ENCODE measurements around the gene TFPT.

GRCh38 chr19:54123682-54124081, 8.2 kb upstream of the TFPT start:
- TF ChIP-seq POLR2A (IDR thresholded peaks at IDR 0.05) (no peak), CTCF (IDR thresholded peaks at IDR 0.05) (no peak)
